IPS-18a (cell line): Measurements from ENCODE around the gene C22orf39.

Source experiments
- H3K27ac ChIP-seq: one replicate; pipeline ENCODE4 v1.5.1; 2013; ENCODE audit warnings: low read length
- H3K27me3 ChIP-seq: one replicate; pipeline ENCODE4 v1.6.1; 2013; ENCODE audit warnings: mild to moderate bottlenecking, low read length; ENCODE audit not compliant: control insufficient read depth, insufficient read depth
- H3K36me3 ChIP-seq: one replicate; pipeline ENCODE4 v1.6.1; 2013; ENCODE audit warnings: low read depth, low read length; ENCODE audit not compliant: control insufficient read depth
- H3K4me1 ChIP-seq: one replicate; pipeline ENCODE4 v1.6.1; 2013; ENCODE audit warnings: low read depth, low read length; ENCODE audit not compliant: control insufficient read depth
- H3K4me3 ChIP-seq: one replicate; pipeline ENCODE4 v1.5.1; 2013; ENCODE audit warnings: low read length
- H3K9ac ChIP-seq: one replicate; pipeline ENCODE4 v1.6.1; 2013; ENCODE audit warnings: mild to moderate bottlenecking, low read length, moderate library complexity
- H3K9me3 ChIP-seq: one replicate; pipeline ENCODE4 v1.6.1; 2013; ENCODE audit warnings: low read depth, low read length; ENCODE audit not compliant: control insufficient read depth

C22orf39 gene

DNA sequence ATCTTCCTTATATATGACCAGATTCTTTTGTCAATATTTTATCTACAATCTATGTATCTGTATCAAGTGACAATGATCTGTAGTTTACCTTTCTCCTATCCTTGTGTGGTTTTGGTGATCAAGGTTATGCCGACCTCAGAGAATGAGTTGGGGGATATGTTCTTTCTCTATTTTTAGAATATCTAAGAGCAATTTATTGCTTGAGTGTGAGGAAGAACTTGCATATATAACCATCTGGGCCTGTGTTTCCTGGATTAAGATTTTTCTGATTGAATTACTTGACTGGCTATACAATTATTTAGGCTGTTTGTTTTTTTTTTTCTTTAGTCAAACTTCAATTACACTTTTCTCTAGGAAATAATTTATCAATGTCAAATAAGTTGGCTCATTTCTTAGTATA lies 14.0 kb upstream of the C22orf39 start:
- Histone ChIP-seq H3K4me3 (no peak overlapping the region), H3K4me1 (no peaks in the 10 kb centered on the region), H3K9ac (no peak overlapping the region), H3K9me3 (no peaks in the 10 kb centered on the region), H3K27me3 (no peaks in the 10 kb centered on the region), H3K36me3 (peaks cover 58% of the 10 kb centered on the region), H3K27ac (no peak overlapping the region)

GRCh38 chr22:19460036-19460435 lies 12.5 kb upstream of the C22orf39 start:
- Histone ChIP-seq H3K4me1 (no peaks in the 10 kb centered on the region), H3K36me3 (peaks cover 58% of the 10 kb centered on the region), H3K27me3 (no peaks in the 10 kb centered on the region), H3K4me3 (no peak overlapping the region), H3K9me3 (no peaks in the 10 kb centered on the region), H3K9ac (no peak overlapping the region), H3K27ac (no peak overlapping the region)

GRCh38 chr22:19457828-19458428 lies 10.4 kb upstream of the C22orf39 start:
- Histone ChIP-seq H3K36me3 (peaks cover 66% of the 10 kb centered on the region), H3K27me3 (no peaks in the 10 kb centered on the region), H3K27ac (no peak overlapping the region), H3K9me3 (no peaks in the 10 kb centered on the region), H3K4me1 (no peaks in the 10 kb centered on the region), H3K4me3 (no peak overlapping the region), H3K9ac (no peak overlapping the region)

- peaks cover 76% of the 10 kb centered on the region for H3K36me3 ChIP-seq
- no peaks in the 10 kb centered on the region for H3K9me3 ChIP-seq
- H3K27me3 ChIP-seq, result no peaks in the 10 kb centered on the region
- no peaks in the 10 kb centered on the region for H3K4me1 ChIP-seq
- no peak overlapping the region for H3K27ac ChIP-seq
- no peak overlapping the region for H3K9ac ChIP-seq
- H3K4me3 ChIP-seq, result no peak overlapping the region
Observed at GRCh38 chr22:19456541-19456940, 9.0 kb upstream of the C22orf39 start.

DNA sequence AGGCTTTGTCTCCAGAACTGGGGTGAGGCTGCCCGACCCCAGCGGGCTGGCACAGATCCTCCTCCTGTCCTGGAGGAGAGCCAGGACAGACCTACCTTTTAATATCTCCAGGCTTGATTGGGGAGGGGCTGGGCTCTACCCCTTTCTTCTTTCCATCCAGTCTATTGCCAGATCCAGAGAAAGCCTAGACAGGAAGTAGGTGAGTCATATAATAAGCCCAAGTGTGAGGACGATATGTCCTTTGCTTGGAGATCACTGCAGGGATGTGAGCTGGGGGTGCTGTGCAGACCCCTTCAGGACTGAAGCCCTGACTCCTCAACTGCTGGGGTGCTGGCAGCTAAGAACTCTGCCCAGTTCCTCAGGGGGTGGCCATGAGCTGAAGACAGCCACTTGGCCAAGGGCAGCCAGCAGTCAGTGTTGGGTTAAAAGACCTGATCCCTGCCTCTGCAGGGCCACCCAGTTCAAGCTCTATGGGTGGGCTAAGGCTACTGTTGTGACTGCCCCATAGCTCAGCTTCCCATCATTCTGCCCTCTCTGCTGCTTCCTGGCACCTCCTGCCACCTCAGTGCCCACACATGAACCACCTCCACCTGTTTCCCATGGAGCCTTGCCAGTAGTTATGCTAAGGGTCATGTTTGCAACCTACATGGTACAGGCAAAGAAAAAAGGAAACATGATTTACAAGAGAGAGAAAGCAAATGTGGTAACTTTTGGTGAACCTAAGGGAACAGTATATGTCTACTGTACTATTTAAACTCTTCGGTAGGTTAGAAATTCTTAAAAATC lies 8.3 kb upstream of the C22orf39 start:
- Histone ChIP-seq H3K9ac (no peak overlapping the region), H3K4me1 (no peaks in the 10 kb centered on the region), H3K9me3 (no peaks in the 10 kb centered on the region), H3K27ac (no peak overlapping the region), H3K27me3 (no peaks in the 10 kb centered on the region), H3K36me3 (peaks cover 74% of the 10 kb centered on the region), H3K4me3 (no peak overlapping the region)

DNA sequence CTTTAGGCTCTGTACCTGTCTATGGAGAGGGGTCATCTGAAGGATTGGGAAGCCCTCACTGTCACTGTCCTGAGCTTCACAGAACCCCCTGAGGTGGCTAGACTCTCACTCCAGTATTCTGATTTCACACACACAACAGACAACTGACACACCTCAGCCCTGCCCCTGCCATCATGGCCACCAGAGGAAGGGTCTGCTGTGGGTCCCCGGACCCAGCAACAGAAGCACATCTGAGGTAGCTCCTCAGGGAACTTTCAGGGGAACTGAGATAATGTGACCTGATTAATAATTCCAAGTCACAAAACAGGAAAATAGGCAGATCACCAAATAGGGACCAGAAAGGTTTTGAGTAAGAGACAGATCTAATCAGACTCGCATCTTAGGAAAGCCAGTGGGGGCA lies 7.5 kb upstream of the C22orf39 start:
- Histone ChIP-seq H3K36me3 (peaks cover 77% of the 10 kb centered on the region), H3K27ac (no peak overlapping the region), H3K27me3 (no peaks in the 10 kb centered on the region), H3K4me3 (no peak overlapping the region), H3K9me3 (no peaks in the 10 kb centered on the region), H3K4me1 (no peaks in the 10 kb centered on the region), H3K9ac (no peak overlapping the region)

- Histone ChIP-seq H3K27ac (no peak overlapping the region), H3K9me3 (no peaks in the 10 kb centered on the region), H3K4me1 (no peaks in the 10 kb centered on the region), H3K36me3 (peaks cover 77% of the 10 kb centered on the region), H3K9ac (no peak overlapping the region), H3K4me3 (no peak overlapping the region), H3K27me3 (no peaks in the 10 kb centered on the region)
Observed at GRCh38 chr22:19454156-19454555, 6.6 kb upstream of the C22orf39 start.

- no peak overlapping the region for H3K4me3 ChIP-seq
- no peak overlapping the region for H3K9ac ChIP-seq
- H3K27ac ChIP-seq, result no peak overlapping the region
- H3K36me3 ChIP-seq, result peaks cover 77% of the 10 kb centered on the region
- H3K9me3 ChIP-seq, result no peaks in the 10 kb centered on the region
- H3K27me3 ChIP-seq, result no peaks in the 10 kb centered on the region
- H3K4me1 ChIP-seq, result no peaks in the 10 kb centered on the region
Observed at GRCh38 chr22:19453718-19454117, 6.2 kb upstream of the C22orf39 start.

DNA sequence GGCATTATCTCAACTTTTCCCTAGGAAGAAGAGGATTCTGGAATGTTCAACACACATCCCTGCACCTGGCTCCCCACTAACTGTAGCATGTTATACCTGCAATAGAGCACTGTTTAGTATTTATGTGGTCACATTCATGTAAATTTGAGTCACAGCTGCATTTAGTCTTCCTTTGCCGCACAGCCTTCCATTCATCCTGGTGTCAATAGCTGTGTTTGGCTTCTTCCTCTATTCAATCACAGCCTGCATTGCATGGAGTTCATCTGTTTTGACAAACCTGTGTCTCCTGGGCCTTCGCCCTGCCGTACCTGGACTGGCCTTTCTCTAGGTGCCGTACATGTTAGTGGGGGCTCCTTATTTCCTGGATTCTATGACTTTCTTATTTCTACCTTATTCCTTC lies 4.1 kb upstream of the C22orf39 start:
- peaks cover 60% of the 10 kb centered on the region for H3K36me3 ChIP-seq
- H3K4me1 ChIP-seq, result peaks cover 3% of the 10 kb centered on the region
- H3K9me3 ChIP-seq, result no peaks in the 10 kb centered on the region
- H3K4me3 ChIP-seq, result no peak overlapping the region
- H3K27ac ChIP-seq, result no peak overlapping the region
- peaks cover 1% of the 10 kb centered on the region for H3K27me3 ChIP-seq
- H3K9ac ChIP-seq, result no peak overlapping the region

DNA sequence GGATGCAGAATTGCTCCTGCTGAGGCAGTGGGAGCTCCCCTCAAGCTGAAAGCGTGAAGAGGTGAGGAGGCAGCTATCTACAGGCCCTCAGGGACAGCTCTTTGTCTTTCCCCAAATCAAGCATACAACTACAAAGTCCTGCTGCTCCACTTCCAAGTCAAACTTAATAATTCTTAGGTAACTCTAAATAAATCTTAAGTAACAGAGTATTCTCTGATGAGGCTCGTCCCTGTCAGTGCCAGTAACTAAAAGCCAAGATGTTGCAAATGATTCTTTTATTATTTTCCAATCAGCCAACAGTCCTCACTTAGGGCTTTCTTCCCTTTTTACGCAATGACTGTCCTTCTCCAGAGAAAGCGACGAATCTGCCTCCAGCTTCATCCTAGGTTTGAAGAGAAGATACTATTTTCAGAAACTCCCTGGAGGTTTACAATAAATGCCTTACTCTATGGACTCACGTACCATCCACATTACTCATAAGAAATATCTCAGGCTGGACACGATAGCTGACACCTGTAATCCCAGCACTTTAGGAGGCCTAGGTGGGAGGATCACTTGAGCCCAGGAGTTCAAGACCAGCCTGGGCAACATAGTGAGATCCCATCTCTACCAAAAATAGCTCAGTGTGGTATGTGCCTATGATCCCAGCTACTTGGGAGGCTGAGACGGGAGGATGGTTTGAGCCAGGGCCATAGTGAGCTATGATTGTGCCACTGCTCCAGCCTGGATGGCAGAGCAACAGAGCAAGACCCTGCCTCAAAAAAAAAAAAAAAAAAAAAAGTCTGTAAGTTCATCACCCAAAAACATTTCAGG lies 3.1 kb upstream of the C22orf39 start:
- Histone ChIP-seq H3K36me3 (peaks cover 50% of the 10 kb centered on the region), H3K27me3 (peaks cover 7% of the 10 kb centered on the region), H3K9me3 (no peaks in the 10 kb centered on the region), H3K27ac (no peak overlapping the region), H3K4me3 (no peak overlapping the region), H3K4me1 (peaks cover 7% of the 10 kb centered on the region), H3K9ac (no peak overlapping the region)

DNA sequence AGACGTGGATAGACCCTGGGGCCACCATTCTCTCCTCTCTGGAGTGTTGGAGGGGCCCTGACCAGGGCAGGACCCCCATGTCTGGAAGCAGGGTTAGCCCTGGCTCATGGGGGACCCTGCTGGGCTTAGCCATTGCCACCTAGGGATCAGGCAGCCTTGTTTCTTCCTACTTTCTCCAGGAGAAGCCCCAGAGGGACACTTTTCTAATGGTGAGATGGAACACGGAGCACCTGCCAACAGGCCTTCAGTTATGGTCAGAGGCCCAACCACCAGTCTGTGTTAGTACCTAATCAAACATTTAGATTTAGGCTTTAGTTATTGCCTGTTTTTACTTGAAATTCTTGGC lies 1.9 kb upstream of the C22orf39 start:
- Histone ChIP-seq H3K9me3 (no peaks in the 10 kb centered on the region), H3K27me3 (peaks cover 7% of the 10 kb centered on the region), H3K4me1 (peaks cover 7% of the 10 kb centered on the region), H3K36me3 (peaks cover 39% of the 10 kb centered on the region), H3K4me3 (no peak overlapping the region), H3K9ac (no peak overlapping the region), H3K27ac (no peak overlapping the region)
